ENCODE results near the gene ARAF.
A peak's percentile ranks its signal among the peaks of the same experiment; 100 is the strongest.

Gene ARAF

GRCh38 chrX:47579537-47579936 lies 18.5 kb downstream of the ARAF start:
- TF ChIP-seq POLR2AphosphoS5 (IDR thresholded peaks at IDR 0.05; ENCODE audit: low read depth, low read length), result no peak
- TF ChIP-seq REST (IDR thresholded peaks at IDR 0.05; ENCODE audit: insufficient read depth in 1 of 2, low read depth in 2 of 2, low read length in 2 of 2), result no peak
- TF ChIP-seq SIN3A (IDR thresholded peaks at IDR 0.05; ENCODE audit: borderline replicate concordance, insufficient read depth, low read length), result no peak
- TF ChIP-seq FOXP2 (optimal IDR thresholded peaks at IDR 0.05; ENCODE audit: borderline replicate concordance, extremely low read depth, extremely low read length, insufficient read depth), result no peak
- no peak for TF ChIP-seq TAF1 (IDR thresholded peaks at IDR 0.05; ENCODE audit: borderline replicate concordance, insufficient read depth, low read length)

DNA sequence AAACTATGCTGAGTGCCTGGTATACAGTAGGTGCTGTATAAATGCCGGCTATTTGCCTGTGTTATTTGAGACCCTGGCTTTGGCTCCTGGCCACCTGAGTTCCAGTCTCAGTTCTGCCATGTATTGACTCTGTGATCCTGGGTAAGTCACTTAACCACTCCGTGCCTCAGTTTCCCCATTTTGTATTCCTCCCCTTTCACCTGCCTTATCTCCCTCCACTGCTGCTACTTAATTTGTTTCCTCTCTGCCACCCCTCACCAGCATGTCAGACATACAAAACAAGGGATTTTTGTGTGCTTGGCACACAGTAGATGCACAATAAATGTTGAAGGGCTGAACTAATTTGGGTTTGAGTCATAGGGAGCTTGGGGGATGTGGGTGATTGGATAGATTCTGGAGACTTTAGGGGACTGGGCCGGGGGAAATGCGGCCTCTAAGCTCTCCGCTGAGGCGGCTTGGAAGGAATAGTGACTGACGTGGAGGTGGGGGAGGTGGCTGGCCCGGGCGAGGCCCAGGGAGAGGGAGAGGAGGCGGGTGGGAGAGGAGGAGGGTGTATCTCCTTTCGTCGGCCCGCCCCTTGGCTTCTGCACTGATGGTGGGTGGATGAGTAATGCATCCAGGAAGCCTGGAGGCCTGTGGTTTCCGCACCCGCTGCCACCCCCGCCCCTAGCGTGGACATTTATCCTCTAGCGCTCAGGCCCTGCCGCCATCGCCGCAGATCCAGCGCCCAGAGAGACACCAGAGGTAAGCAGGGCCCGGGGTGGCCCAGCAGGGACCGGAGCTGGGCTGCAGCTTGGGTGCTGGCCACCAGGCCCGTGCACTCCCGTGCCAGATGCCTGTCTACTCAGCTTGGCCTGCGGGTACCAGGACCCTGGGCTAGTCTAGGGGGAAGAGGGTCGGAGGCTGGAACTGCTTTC lies 21.0 kb downstream of the ARAF start, which contains the start of gene TIMP1:
TIMP1 (plus strand) TSS at position 706 of the 917 bp plus-strand sequence. CDS start 980 bp downstream, outside the sequence.
- TF ChIP-seq SIN3A (IDR thresholded peaks at IDR 0.05; ENCODE audit: borderline replicate concordance, insufficient read depth, low read length), result no peak
- peak; percentile 75 for TF ChIP-seq POLR2AphosphoS5 (IDR thresholded peaks at IDR 0.05; ENCODE audit: low read depth, low read length)

DNA sequence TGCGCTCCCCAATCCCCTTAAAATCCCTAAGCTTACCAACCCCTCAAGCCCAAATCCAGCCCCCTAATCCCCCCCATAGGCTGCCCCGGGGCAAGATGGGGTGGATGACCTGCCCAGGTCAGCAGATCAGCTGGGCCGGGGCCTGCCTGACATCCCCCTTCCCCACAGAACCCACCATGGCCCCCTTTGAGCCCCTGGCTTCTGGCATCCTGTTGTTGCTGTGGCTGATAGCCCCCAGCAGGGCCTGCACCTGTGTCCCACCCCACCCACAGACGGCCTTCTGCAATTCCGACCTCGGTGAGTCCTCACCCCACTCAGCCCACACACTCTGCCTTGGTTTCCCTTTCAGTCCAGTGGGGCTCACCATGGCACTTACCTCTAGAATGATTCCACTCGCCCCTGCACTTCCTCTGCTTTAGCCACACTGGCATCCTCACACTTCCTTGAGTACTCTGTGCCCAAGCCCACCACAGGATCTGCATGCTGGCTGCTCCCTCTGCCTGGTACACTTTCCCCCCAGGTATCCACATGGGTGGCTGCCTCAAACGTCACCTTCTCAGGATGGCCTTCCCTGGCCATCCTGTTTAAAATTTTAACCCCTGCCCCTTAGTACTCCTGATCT lies 22.3 kb downstream of the ARAF start:
- no peak for TF ChIP-seq POLR2AphosphoS5 (IDR thresholded peaks at IDR 0.05; ENCODE audit: low read depth, low read length)
- TF ChIP-seq TAF1 (IDR thresholded peaks at IDR 0.05; ENCODE audit: borderline replicate concordance, insufficient read depth, low read length), result no peak
- no peak for TF ChIP-seq SIN3A (IDR thresholded peaks at IDR 0.05; ENCODE audit: borderline replicate concordance, insufficient read depth, low read length)
- no peak for TF ChIP-seq REST (IDR thresholded peaks at IDR 0.05; ENCODE audit: insufficient read depth in 1 of 2, low read depth in 2 of 2, low read length in 2 of 2)
- no peak for TF ChIP-seq FOXP2 (optimal IDR thresholded peaks at IDR 0.05; ENCODE audit: borderline replicate concordance, extremely low read depth, extremely low read length, insufficient read depth)

- TF ChIP-seq POLR2AphosphoS5 (IDR thresholded peaks at IDR 0.05; ENCODE audit: low read depth, low read length) (no peak), TAF1 (IDR thresholded peaks at IDR 0.05; ENCODE audit: borderline replicate concordance, insufficient read depth, low read length) (no peak), SIN3A (IDR thresholded peaks at IDR 0.05; ENCODE audit: borderline replicate concordance, insufficient read depth, low read length) (no peak), FOXP2 (optimal IDR thresholded peaks at IDR 0.05; ENCODE audit: borderline replicate concordance, extremely low read depth, extremely low read length, insufficient read depth) (no peak), REST (IDR thresholded peaks at IDR 0.05; ENCODE audit: insufficient read depth in 1 of 2, low read depth in 2 of 2, low read length in 2 of 2) (no peak)
These were observed 23.7 kb downstream of the ARAF start for GRCh38 chrX:47584714-47585113.

DNA sequence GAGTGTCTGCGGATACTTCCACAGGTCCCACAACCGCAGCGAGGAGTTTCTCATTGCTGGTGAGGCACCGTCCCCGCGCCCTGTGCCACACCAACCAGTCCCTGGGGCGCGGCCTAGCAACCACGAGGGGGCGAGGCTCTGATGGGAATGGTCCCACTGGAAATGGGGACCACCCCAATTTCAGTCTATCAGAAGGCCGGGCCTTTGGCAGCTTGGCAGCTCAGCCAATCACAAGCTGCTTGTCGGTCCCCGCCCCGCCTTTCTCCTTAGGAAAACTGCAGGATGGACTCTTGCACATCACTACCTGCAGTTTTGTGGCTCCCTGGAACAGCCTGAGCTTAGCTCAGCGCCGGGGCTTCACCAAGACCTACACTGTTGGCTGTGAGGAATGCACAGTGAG lies 24.3 kb downstream of the ARAF start:
- no peak for TF ChIP-seq SIN3A (IDR thresholded peaks at IDR 0.05; ENCODE audit: borderline replicate concordance, insufficient read depth, low read length)
- no peak for TF ChIP-seq POLR2AphosphoS5 (IDR thresholded peaks at IDR 0.05; ENCODE audit: low read depth, low read length)
- no peak for TF ChIP-seq REST (IDR thresholded peaks at IDR 0.05; ENCODE audit: insufficient read depth in 1 of 2, low read depth in 2 of 2, low read length in 2 of 2)
- no peak for TF ChIP-seq TAF1 (IDR thresholded peaks at IDR 0.05; ENCODE audit: borderline replicate concordance, insufficient read depth, low read length)
- no peak for TF ChIP-seq FOXP2 (optimal IDR thresholded peaks at IDR 0.05; ENCODE audit: borderline replicate concordance, extremely low read depth, extremely low read length, insufficient read depth)
